ENCODE results near the gene CEP78.
"Not testable (repeated sequence)": the region's sequence is repeated elsewhere in the genome, so short reads cannot be mapped to it uniquely, and the experiment has no call there.

The CEP78 gene, protein sequence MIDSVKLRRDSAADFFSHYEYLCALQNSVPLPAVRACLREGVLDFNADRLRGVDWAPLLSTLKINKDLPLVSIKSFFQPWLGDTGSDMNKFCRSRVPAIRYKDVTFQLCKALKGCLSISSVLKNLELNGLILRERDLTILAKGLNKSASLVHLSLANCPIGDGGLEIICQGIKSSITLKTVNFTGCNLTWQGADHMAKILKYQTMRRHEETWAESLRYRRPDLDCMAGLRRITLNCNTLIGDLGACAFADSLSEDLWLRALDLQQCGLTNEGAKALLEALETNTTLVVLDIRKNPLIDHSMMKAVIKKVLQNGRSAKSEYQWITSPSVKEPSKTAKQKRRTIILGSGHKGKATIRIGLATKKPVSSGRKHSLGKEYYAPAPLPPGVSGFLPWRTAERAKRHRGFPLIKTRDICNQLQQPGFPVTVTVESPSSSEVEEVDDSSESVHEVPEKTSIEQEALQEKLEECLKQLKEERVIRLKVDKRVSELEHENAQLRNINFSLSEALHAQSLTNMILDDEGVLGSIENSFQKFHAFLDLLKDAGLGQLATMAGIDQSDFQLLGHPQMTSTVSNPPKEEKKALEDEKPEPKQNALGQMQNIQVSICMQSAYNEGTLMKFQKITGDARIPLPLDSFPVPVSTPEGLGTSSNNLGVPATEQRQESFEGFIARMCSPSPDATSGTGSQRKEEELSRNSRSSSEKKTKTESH

DNA sequence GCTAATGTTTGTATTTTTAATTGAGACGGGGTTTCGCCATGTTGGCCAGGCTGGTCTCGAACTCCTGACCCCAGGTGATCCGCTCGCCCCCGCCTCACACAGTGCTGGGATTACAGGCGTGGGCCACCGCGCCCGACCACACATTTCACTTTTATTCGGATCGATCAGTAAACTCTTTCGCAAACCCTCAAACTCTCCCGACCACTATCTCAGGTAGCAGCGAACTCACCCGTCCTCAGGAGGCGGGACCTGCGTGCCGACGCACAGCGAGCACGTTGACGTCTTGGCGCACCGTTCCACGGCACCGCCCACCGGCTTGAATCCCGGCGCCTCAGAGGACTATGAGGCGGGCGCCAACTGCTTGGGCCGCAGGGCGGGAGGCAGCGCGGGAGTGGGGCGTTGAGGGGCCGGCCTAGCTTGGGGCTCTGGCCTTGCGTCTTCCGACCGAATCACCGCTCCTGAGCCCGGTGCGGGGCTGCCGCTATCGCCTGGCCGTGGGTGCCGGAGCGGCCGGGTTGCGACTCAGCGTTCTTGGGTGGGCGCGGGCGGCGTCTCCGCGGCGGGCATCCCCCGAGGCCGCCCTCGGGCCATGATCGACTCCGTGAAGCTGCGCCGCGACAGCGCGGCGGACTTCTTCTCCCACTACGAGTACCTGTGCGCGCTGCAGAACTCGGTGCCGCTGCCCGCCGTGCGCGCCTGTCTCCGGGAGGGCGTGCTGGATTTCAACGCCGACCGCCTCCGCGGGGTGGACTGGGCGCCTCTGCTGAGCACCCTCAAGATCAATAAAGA lies at the start of gene CEP78:
Gene CEP78, plus strand, starts transcription at position 314 of the 789 bp plus-strand sequence. Its CDS starts 276 bp downstream, at position 590.
- peak; percentile 86 to 88 for DNase-seq (ENCODE audit: low read depth in 2 of 2)

- no peak for DNase-seq (ENCODE audit: low read depth in 2 of 2)
Measured at GRCh38 chr9:78187763-78188484, 48.0 kb upstream of the CEP78 start.

DNA sequence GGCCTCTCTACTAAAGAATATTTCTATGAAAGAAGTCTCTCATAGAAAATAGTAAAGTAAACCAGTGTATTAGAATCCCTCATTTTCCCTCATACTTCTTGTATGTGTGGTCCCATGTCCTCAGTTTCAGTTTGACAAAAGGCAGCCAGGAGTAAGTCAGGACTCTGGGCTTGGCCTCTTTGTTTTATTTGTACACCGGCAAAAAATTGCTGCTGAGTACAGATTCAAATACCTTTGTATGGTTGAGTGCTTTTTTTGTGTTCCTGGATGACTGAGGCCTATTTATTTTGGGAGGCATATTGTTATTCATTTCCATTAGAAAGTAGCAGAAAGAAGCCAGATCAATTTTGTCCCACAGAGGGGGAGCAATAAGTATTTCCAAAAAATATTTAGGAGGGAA lies 47.3 kb upstream of the CEP78 start:
- DNase-seq (ENCODE audit: low read depth in 2 of 2), result no peak

DNA sequence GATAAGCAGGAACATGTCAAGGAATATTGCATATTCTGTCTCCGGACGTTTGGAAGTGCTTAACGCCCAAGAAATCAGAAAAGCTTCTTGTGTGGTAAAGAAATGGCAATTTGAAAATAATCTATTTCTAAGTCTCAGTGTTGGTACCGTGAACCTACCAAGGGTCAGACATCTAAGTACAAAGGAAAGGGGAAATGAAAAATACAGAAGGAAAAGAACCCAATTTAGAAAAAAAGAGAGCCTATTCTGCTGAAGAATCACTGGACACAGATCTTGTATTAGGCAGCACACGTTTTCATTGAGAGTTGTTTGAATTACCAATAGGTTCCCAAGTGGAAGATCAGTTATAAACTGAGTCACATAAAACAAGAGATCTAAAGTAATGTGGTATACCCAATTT lies 46.9 kb upstream of the CEP78 start:
- no peak for DNase-seq (ENCODE audit: low read depth in 2 of 2)

DNA sequence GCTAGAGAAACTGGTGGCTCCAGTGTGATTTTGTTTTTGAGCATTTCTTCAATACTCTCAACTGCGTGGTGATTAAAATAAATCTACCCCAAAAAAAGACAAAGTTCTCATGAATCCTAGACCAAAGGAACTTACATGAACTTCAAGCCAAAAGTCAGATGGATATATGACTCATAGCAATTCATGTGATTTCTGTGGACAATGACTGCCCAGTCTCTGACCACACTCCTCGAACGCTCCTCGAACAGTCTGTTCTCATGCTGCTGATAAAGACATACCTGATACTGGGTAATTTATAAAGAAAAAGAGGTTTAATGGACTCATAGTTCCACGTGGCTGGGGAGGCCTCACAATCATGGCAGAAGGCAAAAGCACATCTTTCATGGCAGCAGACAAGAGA lies 46.4 kb upstream of the CEP78 start:
- no peak for DNase-seq (ENCODE audit: low read depth in 2 of 2)

GRCh38 chr9:78191931-78192330 lies 43.9 kb upstream of the CEP78 start:
- no peak for DNase-seq (ENCODE audit: low read depth in 2 of 2)

- no peak for DNase-seq (ENCODE audit: low read depth in 2 of 2)
Measured at GRCh38 chr9:78196258-78196657, 39.6 kb upstream of the CEP78 start.

GRCh38 chr9:78201158-78201777 lies 34.6 kb upstream of the CEP78 start:
- DNase-seq (ENCODE audit: low read depth in 2 of 2), result peak; percentile 23 to 24

- no peak for DNase-seq (ENCODE audit: low read depth in 2 of 2)
Measured at GRCh38 chr9:78207319-78207718, 28.6 kb upstream of the CEP78 start.

DNA sequence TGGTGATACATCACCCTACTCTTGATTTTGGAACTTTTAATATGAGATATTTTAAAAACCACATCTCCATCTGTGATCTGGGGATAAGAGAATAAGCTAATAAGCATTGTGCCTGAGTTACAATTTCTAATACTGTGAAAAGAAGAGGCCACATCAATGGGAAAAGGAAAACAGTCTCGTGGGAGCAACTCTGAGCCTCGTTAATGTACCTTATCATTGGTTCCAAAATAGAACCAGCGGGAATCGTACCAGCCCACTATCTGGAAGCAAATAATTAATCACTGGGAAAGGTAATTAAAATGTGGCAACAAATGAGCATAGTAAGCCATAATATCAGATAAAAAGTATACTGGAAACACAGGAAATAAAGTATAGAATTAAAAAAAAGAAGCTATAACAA lies 28.0 kb upstream of the CEP78 start:
- no peak for DNase-seq (ENCODE audit: low read depth in 2 of 2)

DNA sequence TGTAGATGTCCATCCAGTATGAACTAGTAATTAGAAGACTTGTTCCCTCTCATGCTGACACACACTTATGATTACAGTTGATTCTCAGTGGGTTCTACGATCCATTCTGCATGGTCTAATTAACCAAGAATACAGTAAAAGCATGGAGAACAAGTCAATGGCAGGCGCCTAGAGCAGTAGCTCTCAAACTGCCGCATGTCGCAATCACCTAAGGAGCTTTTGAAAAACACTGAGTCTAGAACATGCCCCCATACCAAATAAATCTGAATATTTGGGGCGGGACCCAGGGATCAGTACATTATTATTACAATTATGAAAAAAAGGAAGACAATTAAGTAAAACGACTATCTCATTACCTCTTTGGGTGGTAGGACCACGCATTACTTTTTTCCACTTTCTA lies 26.7 kb upstream of the CEP78 start:
- no peak for DNase-seq (ENCODE audit: low read depth in 2 of 2)

DNA sequence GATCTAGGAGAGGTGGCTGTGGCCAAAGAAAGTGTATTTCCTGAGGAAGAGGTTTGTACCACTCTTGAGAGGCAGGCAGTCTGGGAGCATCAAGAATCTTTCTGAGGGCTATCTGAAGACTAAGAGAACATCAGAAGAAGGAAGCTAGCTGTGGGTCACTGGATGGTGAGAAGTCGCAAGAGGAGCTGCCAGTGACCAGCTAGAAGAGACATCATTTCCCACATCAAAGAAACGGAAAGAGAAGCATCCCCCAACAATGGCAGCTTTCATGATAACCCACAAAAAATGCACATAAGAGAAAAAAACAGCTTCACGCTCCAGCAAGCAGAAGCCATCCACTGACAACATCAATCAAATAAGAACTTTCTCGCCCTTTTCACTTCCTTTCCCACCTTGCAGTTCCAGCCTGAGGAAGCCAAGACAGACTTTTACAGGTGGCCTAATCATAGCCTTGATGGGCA lies 25.0 kb upstream of the CEP78 start:
- DNase-seq (ENCODE audit: low read depth in 2 of 2), result no peak

GRCh38 chr9:78212868-78213267 lies 23.0 kb upstream of the CEP78 start:
- DNase-seq (ENCODE audit: low read depth in 2 of 2), result no peak

DNA sequence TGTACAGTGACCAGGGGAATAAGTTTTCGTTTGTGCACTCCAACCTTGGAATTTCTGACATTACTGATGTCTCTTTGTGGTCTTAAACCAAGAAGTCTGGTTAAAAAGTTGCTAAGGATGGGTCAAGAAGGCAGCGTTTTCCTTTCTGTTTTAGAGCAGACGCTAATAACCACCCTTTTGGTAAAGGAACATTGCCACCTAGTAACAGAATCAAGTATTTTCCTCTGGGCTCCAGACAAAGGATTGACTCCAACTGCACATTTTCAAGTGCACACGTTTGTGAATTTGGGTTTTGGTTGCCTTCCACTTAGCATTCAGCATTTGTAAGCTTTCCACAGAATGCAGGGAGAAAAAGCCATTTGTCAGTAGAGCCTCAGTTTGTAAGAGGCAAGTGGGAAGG lies 22.2 kb upstream of the CEP78 start:
- DNase-seq (ENCODE audit: low read depth in 2 of 2), result no peak

DNA sequence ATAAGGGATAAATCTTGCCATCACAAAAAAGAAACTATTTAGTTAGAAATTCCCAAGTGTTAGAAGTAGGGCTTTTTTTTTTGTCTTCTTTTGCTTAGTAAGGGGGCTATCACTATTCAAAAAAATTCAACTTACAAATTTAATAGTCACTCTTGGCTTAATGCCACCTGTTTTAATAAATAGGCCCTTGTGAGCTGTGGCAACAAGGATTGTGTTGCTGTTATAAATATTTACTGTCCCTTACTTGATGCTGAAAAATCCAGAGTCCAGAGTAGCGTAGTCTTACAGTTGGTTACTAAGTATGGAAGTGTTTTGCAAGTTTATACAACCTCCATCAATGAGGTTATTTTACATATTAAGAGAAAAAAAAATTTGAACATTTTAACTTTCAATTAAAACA lies 21.4 kb upstream of the CEP78 start:
- no peak for DNase-seq (ENCODE audit: low read depth in 2 of 2)

DNA sequence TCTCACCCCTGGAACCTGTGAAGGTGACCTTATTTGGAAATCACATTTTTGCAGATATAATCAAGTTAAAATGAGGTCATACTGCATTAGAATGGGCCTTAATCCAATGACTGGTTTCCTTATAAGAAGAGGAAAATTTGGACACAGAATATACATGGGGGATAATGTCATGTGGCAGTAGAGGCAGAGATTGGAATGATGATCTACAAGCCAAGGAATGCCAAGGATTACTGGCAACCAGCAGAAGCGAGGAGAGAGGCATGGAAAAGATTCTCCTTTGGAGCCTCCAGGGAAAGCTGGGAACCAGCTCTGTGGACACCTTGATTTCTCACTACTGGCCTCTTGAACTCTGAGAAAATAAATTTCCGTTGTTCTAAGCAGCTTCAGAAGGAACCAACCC lies 20.2 kb upstream of the CEP78 start:
- DNase-seq (ENCODE audit: low read depth in 2 of 2), result no peak

DNA sequence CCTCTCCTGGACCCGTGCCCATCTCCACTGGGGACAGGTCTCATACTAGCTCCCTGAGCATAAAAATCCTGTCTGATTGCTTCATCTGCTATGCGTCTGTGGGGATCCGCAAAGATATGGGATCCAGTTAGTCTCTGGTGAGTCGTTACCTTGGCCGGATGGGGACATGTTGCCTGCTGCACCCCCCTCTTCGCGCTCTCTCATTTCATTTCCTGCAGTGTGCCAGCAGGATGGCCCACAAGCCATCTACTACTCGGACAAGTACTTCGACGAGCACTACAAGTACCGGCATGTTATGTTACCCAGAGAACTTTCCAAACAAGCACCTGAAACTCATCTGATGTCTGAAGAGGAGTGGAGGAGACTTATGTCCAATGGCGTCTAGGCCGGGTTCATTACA lies 17.0 kb upstream of the CEP78 start:
- no peak for DNase-seq (ENCODE audit: low read depth in 2 of 2)

DNA sequence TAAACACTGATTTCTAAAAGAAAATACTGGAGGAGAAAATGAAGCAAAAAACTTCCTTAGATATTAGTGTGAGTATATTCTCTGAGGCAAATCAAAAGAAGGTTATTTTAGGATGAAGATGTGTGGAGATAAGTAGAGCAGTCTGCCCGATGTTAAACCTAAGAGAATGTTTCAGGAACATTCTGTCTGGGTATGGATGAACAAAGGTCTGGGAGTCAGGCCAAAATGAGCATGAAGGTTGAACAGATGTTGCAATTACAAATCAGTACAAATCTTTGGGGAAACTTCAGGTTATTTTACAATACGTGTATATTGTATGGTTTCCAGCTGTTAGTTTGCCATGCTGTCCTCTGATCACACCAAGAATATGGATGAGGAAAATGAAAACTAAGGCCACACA lies 14.4 kb upstream of the CEP78 start:
- no peak for DNase-seq (ENCODE audit: low read depth in 2 of 2)

DNA sequence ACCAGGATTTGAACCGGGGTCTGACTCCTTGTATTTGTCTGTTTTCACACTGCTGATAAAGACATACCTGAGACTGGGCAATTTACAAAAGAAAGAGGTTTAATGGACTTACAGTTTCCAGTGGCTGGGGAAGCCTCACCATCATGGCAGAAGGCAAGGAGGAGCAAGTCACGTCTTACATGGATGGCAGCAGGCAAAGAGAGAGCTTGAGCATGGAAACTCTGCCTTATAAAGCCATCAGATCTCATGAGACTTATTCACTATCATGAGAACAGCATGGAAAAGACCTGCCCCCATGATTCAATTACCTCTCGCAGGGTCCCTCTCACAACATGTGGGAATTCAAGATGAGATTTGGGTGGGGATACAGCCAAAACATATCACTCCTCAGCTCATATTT lies 14.0 kb upstream of the CEP78 start:
- DNase-seq (ENCODE audit: low read depth in 2 of 2), result not testable (repeated sequence)

GRCh38 chr9:78230761-78231160 lies 5.1 kb upstream of the CEP78 start:
- no peak for DNase-seq (ENCODE audit: low read depth in 2 of 2)

GRCh38 chr9:78232471-78232870 lies 3.4 kb upstream of the CEP78 start:
- DNase-seq (ENCODE audit: low read depth in 2 of 2), result not testable (repeated sequence)
